Stimulated activated CD8-positive, alpha-beta memory T cell treated with anti-CD3 and anti-CD28 coated beads, Interleukin-4, amount 100 ng/mL, for 1 hour (primary cell): ENCODE results near the gene SH3BP4.

Experiments
- DNase-seq, 2 donors: peaks; one replicate each; pipeline ENCODE4 v3.0.0-alpha.2; 2020; ENCODE audit warnings: low read depth in 2 of 2, low spot score in 1 of 2

SH3BP4 gene

DNA sequence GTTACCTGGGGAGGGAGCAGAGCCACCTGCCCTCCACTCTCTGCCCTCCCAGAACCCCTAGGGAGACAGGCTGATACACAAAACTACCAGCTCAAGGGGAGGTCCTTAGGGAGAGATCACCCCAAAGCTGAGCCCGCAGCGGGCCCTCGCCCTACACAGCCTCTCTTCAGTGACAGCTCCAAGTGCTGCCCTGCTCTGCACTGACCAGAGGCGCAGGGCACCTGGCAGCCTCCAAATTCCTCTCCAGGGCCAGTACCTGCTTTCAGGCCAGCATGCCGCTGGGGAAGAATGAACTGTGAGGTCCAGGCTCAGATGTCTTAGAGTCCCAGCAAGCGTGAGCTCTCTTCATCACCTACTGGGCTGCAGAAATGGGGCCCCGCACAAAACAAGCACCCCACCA, 11.3 kb upstream of the SH3BP4 start:
- DNase-seq, result no peak

DNA sequence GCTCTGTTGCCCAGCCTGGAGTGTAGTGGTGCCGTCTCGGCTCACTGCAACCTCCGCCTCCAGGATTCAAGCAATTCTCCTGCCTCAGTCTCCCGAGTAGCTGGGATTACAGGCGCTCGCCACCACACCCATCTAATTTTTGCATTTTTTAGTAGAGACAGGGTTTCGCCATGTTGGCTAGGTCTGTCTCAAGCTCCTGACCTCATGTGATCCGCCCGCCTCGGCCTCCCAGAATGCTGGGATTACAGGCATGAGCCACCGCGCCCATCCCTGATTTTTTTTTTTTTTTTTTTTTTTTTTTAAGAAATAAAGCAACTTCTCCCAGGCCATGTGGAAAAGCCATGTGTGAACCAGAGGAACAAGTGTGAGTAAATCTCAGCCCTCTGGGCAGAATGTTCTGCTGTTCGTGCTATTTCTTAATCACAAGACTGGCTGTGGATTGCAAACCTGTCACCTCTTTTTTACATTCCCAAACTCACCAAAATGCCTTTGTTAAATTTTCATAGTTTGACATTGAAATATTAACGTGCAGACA, 6.4 kb upstream of the SH3BP4 start:
- no peak for DNase-seq

DNA sequence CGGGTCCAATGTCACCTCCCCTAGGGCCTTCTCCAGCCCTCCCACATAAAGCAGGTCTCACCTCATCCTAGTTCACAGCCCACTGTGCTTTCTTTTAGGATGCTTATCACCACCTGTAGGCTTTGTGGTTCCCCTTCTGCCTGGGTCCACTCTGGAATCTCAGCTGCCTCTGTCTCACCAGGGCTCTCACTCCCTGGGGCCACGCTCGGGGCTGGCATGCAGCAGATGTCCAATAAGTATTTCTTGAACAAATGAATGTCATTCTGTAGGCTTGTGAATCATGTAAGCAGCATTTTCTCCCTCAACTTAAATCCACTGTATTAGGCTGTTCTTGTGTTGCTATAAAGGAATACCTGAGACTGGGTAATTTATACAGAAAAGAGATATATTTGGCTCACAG, 4.3 kb upstream of the SH3BP4 start:
- DNase-seq, result no peak

DNA sequence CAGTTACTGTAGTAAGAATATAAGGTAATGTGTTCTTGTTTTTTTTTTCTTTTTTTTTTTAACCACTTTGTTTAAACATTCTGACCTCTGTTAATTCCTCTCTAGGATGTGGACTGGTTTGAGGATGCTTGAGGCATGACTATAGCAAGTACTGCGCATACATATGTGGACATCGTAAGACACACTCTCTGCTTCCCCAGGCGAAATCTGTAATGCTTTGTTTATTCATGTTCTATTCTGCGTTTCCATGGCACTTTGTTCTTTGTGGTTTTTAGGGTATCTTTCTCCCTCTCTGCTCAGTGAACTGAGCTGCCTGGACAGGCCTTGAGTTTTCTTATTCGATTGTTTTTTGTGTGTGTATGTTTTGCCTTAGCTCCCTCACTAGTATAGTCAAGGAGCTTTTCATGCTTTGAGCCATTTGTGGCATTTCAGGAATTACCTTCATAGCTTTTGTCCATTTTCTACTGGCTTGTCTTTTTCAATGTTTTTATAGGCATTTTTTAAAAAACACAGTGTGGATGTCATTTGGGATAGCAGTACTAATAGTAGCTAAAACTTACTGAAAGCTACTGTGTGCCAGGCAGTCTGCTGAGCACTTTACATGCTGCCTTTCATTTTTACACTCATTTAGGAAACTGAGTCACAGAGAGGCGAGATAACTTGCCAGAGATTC, 1.9 kb upstream of the SH3BP4 start:
- no peak for DNase-seq

DNA sequence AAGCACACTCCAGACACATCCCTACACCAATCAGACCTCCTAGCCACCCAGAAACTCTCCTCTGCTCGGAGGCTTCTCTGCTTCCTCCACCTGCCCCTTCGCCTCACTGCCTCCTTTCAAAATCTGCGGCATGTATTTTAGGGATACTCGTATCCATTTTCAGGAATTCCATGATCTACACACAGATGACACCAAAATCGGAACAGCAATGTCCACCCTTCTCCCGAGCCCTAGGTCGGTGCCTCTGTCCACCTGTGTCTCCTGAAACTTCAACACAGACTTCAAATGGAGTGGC, 1.4 kb upstream of the SH3BP4 start:
- DNase-seq, result no peak

DNA sequence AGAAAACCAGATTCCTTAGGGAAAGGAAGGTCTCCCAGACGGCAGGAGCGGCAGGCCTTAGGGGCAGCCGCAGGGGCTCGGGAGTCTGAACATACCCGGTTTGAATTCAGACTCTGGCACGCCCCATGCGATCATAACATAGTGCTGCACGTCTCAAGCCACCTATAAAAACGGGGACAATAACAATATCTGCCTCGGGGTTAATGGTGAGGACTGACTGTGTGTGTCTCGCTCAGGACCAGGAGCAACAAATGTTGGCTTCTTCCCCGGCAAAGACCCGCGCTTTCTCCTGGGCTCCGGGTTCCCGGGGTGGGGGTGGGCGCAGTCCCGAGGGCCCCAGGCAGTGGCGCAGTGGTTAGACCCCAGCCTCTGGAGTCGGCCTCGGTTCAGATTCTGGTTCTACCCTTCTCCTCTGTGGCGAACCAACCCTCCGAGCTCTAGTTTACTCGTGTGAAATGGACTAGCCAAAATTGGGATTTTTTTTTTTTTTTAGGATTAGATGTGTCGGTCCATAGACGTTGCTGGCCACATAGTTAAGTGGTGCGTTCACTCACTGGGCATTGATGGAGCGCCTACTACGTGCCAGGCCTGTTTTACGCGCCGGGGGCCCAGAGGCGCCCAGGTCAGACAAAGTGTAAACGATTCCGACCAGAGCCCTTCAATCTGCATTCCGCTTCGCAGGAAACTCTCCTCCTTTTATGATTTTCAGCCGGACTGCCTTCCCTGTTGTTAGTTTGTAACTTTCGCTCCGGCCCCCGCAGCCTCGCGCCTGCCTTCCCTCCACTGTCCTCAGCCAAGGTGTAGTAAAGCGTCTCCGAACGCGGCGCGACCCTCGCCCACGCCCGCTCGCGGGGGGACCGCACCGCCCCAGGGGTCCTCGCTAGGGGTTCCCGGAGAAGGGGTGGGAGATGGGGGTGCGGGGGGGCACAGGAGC, 820 bp upstream of the SH3BP4 start:
- DNase-seq, result no peak

DNA sequence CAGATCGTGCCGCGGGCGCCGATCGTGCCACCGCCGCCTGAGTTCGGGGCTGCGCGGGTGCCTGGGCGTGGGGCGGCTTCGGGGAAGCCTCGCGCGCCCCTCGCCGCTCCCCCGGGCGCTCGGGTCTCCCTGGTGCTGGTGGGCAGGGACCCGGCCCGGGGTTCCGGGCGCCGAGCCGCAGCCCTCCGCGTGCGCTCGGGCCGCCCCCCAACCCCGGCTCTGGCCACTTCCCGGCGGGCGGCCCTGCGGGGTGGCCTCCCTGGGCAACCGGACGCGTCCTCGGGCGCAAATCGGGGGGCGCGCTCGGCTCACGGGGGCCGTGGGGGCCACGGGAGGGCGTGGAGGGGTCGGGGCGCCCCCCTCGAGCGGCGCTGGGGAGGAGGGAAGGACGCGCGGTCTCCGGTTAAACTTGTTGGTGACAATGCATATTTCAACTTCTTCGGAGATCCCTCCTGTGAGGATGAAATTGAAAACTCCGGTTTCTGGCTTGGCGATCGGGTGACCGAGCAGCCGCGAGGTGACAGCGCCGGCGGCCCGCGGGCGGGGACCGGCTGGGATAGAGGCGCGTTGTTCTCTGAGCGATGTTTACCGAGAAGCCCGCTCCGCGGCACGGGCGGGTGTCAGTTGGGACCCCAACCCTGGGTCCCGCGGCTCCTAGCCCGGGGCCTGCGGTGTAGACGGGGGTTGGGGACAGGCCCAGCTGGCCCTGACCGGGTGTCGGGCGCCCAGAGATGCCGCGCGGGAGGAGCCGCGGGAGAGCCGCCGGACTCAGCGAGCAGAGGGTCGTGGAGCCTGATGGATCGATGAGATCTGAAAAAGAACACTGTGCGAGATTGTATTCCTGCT, 676 bp downstream of the SH3BP4 start:
- no peak for DNase-seq

DNA sequence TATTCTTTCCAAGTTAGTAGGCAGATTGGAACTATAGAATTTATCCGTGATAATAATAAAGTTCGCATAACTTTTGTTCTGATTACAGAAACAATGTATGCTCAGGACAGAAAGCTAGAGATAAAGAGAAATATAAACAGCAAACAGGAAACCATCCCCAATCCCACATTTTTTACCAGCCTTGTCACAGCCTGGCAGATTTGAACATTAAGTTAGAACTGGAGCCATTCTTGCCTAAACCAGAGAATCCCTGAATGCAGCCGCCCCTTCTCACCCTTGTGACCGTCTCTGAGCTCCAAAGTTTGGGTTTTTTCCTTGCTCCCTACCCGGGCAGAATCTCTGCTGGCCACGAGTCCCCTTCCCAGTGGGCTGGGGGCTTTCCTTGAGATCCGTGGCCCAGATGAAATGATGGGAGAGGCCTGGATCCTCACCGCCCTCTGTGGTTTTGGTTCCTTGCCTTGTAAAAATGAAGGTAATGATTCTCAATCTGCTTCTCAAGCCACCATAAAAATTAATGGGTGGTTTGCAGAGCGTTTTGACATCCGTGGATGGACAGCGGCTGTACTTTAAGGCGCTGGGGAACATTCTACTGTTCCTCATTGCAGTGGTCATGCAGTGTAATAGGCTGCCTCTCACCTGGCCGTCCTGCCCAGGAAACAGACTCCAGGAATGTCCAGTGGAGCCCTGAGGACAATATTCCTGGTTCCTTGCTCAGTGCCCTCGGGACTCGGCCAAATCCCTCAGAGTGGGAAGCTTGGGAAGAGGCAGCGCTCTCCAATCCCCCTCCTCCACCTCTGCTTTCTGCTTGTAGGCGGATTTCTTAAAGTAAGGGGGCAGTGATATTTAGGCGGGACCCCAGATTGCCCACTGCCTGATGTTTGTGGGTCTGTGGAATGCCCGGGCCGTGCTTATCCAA, 1.6 kb downstream of the SH3BP4 start:
- DNase-seq, result no peak

DNA sequence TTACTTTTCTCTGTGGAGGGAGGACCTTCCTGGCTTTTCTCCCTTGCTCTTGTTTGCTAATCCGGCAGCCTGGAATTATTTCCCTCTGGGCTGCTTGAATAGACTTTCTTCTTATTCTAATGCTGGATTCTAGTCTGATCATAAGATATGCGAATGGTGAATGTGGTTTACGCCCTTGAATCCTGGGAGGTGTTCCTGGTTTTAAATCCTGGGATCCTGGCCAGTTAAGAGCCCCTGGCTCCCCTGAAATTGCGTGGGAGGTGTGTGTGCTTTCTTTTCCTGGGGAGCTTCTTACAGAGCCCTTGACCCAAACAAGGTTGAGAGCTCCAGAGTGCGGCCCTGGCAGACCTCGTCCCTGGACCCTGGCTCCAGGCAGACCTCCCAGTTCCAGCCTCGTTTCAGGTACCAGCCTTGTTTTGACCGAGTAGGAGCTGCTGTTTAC, 2.8 kb downstream of the SH3BP4 start:
- DNase-seq, result no peak

DNA sequence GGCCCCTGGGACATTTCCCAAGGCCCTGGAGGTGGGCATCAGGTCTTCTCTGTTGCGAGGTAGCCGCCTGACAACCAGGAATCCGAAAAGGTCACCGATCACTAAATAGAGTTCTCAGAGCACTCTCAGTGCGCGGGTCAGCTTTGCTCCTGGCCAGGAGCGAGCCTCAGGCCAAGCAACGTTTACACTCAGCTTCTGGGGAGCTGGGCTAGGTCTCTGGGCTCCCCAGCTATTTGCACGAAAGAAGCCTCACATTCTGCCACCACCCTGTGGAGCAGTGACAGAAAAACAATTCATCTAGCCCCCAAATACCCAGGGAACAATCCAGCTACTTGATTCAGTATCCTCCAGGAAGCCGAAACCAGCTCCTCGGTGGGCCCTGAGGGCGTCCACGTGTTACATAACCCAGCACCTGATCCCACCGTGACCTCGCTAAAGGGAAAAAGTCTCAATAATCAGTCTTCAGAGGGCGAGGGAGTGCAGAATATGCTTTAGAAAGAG, 3.3 kb downstream of the SH3BP4 start:
- DNase-seq, result no peak

DNA sequence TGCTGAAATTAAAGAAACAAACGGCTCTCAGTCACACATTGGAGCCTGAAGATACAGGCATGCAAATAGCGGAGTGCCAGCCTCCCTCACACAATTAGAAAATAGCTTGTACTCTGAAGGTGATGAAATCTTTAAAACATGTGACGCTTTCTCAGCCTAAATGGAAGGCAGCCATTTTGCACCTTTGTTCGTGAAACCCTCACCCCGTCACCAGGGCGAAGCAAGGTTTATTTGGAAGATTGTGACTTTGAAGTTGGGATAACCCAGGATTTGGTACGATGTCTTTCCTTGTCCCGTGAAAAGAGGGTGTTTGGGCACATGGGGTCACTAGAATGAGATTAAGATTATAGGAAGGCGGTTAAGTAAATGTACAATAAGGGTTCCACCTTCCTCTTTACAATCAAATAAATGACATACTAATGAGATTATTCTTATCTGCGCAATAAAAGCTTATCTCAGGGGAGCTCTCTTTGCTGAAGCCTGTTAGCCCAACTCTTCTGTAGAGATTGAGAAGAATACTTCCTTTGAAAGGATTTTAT, 4.2 kb downstream of the SH3BP4 start:
- no peak for DNase-seq

DNA sequence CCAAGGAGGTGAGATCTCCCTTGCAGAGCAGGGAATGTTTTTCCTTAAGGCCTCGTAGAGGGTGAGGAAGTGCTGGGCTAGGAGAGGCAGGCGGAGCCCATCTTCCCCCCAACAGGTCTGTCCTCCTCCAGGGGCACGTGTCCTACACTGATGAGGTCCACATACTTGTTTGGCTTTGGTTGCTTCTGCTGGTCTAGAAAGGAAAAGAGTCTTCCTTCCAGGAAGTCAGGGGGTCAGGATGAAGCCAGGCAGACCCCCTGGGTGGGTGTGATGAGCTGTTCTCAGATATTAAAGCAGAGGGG, 6.0 kb downstream of the SH3BP4 start:
- DNase-seq, result no peak

DNA sequence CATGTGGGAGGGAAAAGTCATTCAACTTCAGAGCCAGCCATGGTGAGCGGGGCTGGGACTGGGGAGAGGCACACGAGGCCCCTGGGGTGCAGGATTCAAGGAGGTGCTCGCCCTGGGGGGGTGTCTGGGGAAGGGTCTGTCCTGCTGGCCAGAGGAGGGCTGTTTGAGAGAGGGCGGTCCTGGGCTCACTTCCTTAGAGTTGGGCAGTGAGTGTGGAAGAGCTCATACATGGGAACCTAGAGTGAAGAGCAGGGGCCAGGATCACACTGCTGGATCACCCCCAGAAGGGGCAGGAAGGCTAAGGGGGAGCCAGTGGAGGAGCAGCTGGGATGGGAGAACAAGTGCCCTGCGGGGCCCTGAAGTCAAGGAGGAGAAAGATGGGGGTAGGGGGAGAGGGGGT, 6.5 kb downstream of the SH3BP4 start:
- DNase-seq, result no peak

DNA sequence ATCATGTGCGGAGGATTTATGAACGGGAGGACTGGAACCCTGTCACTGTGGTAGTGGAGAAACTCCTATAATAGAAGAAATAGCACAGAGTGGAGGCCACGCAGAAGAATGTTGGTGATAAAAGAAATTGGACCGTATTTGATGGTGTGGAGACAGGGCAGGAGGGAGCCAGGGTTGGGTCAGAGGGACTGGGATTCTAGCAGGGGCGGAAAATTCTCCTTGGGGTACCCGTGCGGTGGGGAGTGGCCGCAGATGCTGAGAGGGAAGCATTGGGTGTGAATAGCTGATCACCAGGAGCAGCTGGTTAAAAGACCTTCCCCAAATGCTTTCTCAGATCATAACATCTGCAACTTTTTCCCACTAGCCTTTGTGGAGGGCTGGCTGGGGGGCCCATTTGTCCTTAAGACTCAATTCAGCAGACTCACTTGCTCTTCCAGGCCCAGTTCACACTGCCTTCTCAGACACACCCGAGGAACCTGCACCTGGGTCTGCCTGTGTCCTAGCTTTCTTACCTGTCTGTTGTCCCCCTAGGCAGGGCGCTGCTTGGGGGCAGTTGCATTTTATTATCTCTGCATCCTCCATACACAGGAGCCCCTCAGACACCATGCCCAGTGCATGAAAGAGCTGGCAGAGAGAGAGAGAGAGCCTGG, 7.1 kb downstream of the SH3BP4 start:
- DNase-seq, result no peak

DNA sequence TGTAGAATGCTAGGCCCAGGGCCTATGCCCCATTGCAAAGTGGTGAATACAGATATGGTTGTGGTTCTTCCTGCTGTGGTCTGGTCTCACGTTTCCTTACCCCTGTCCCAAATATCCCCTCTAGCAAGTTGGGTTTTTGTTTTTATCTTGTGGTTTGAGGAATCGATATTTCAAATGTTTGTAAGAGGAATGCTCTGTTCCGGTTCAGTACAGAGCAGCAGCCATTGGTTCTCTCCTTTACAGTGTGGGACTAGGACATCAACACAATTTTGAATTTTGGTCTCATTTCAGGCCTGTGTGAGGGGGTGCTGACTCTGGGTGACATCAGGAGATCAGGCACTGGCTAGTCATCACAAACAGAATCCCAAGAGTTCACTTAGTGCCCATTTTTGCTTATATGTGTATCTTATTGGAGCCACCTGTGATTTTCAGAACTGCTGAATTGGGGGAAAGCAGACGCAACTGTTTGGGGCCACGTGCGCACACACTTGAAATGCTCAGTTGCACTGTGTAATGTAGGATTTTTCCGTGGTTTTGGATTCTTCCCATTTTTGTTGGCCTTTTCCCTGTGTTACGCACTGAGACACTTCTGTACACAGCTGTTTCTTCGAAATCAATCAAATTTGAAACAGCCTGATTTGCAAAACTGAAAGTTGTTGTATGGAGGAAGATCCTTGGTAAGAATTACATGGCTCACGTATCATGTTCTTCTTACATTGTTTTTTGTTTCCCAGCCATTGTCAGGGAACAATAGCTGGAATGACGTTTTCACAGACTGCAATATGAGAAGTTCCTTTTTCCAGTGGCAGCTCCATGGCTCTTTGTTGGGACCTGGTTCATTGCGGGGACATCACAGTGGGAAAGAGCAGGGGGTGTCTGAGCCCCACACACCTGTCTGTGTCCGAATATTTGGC, 8.6 kb downstream of the SH3BP4 start:
- no peak for DNase-seq

DNA sequence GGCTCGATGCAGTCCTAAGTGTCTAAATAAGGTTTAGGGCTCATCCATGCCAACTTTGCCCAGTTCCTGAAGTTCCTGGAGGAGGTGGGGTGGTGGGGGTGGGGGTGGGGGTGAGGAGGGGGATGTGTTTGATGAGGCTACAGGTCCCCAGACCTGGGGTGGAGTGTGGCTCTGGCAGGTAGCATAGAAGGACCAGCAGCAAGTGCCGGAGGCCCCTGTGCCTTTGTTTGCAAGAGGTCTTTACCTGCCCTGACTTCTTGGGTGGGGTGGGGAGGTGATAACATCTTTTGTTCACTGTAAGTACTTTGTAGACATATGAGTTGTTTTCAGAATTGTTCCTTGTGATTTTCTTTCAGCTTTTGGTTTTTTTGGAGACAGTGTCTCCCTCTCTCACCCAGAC, 10.0 kb downstream of the SH3BP4 start:
- DNase-seq, result no peak

DNA sequence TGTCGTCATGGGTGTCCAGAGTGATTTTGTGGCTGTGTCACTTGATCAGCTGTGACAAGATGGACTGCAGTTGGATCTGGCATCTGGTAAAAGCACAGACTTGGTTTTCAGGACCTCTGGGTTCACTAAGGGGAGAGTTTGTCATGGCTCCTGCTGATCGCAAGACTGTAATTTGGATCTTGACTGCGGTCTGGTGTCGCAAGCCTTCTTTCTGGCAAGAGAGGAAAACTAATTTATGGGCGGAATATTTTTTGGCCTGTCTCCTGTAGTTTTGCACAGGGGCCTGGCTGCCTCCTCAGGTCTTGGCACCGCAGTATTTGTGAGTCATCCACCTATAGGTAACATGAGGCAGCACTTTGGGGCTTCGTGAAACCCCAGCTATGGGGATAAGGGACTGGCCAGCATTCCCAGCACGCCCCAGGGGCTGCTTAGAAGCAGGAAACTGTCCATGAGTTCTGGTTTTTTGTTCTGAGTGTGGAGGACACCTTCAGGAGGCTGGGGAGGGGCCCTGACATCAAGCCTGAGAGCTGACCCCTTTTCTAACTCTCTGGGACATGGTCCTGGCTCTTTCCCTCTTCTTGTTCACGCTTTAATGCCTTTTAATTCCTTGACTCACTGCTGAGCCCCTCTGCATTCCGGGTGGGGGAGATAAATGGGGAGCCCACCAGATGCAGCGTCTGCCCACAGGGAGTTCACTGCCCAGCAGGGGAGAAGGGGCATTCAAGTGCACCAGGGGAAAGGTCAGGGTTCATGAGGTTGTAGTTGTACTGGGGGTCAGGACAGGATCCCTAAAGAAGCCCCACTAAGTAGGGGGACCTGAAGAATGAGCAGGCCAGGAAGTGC, 12.2 kb downstream of the SH3BP4 start:
- DNase-seq, result no peak
